WTC11 (cell line): ENCODE measurements around the gene COG2. TPM values are rescaled to one million over a fixed set of nuclear protein-coding genes. Genes with fewer than 3 reads are reported as not detected.

Experiments used
- ATAC-seq: fragments of 200-7000 bp; cut with Tn5 transposase; 2 replicates; pipeline ENCODE4 v1.10.0; 2021; ENCODE audit warnings: mild to moderate bottlenecking, moderate library complexity
- CTCF ChIA-PET: fragments of 300-600 bp; sonication (Branson Sonifier 250); formaldehyde crosslinking; loops from one replicate; lab custom pipeline; 2021; ENCODE audit warnings: antibody characterized with exemption; lab: Charles Lee
- POLR2A ChIA-PET: fragments of 350-600 bp; sonication (Branson Sonifier 250); formaldehyde crosslinking; loops from one replicate; lab custom pipeline; 2021; ENCODE audit warnings: antibody characterized with exemption; lab: Charles Lee
- DNase-seq: peaks from one replicate; pipeline ENCODE4 v3.0.0; 2021; ENCODE audit warnings: low spot score
- H3K27ac Mint-ChIP-seq: 2 replicates; pipeline ENCODE4 v1.8.0; 2021; ENCODE audit warnings: mixed read lengths
- H3K27me3 Mint-ChIP-seq: 2 replicates; pipeline ENCODE4 v1.8.0; 2021; ENCODE audit warnings: low read depth, mild to moderate bottlenecking, moderate library complexity, mixed read lengths
- H3K36me3 Mint-ChIP-seq: 2 replicates; pipeline ENCODE4 v1.8.0; 2021; ENCODE audit warnings: mixed read lengths
- H3K4me1 Mint-ChIP-seq: 2 replicates; pipeline ENCODE4 v1.8.0; 2022; ENCODE audit warnings: mixed read lengths
- H3K4me3 Mint-ChIP-seq: 2 replicates; pipeline ENCODE4 v1.8.0; 2021; ENCODE audit warnings: mild to moderate bottlenecking, moderate library complexity, mixed read lengths
- H3K9me3 Mint-ChIP-seq: 2 replicates; pipeline ENCODE4 v1.8.0; 2021; ENCODE audit warnings: mixed read lengths
- AR ChIP-seq: fragments of 250-450 bp; sonication (Bioruptor Pico); IDR thresholded peaks from 2 replicates; pipeline ENCODE4 v1.9.0; 2021; ENCODE audit warnings: mild to moderate bottlenecking
- CBFB ChIP-seq: sonication (generic); formaldehyde crosslinking; IDR thresholded peaks from 2 replicates; pipeline ENCODE4 v1.8.1; 2022; ENCODE audit warnings: mild to moderate bottlenecking, low read depth, missing genetic modification reagents
- ELF4 ChIP-seq: sonication (generic); formaldehyde crosslinking; IDR thresholded peaks from 2 replicates; pipeline ENCODE4 v1.8.1; 2022; ENCODE audit warnings: low read depth, mild to moderate bottlenecking, moderate library complexity, missing genetic modification reagents
- GABPB1 ChIP-seq: sonication (generic); formaldehyde crosslinking; IDR thresholded peaks from 2 replicates; pipeline ENCODE4 v1.8.1; 2023; ENCODE audit warnings: mild to moderate bottlenecking, missing genetic modification reagents
- OVOL2 ChIP-seq: fragments of 250-450 bp; sonication (Bioruptor Pico); IDR thresholded peaks from 2 replicates; pipeline ENCODE4 v1.9.0; 2021; ENCODE audit warnings: mild to moderate bottlenecking, borderline replicate concordance
- RELA ChIP-seq: sonication (generic); formaldehyde crosslinking; IDR thresholded peaks from 2 replicates; pipeline ENCODE4 v1.8.1; 2022; ENCODE audit warnings: missing genetic modification reagents, mild to moderate bottlenecking, borderline replicate concordance
- TEAD1 ChIP-seq: sonication (generic); formaldehyde crosslinking; IDR thresholded peaks from 2 replicates; pipeline ENCODE4 v1.8.0; 2022; ENCODE audit warnings: mild to moderate bottlenecking, missing genetic modification reagents
- ZNF121 ChIP-seq: sonication (generic); formaldehyde crosslinking; IDR thresholded peaks from 2 replicates; pipeline ENCODE4 v1.8.0; 2023; ENCODE audit warnings: missing genetic modification reagents
- ZNF425 ChIP-seq: fragments of 250-450 bp; sonication (Bioruptor Pico); conservative IDR thresholded peaks from 2 replicates; pipeline ENCODE4 v1.9.0; 2021; ENCODE audit warnings: mild to moderate bottlenecking
- total RNA-seq: library from RNA; stranded (reverse); gene quantifications from 3 replicates; pipeline ENCODE4 v1.2.3, GENCODE V29; 2021
- TF ChIP-seq, protein P1 (sequence below): sonication (generic); formaldehyde crosslinking; IDR thresholded peaks from 2 replicates; pipeline ENCODE4 v1.8.1; 2023; ENCODE audit warnings: mild to moderate bottlenecking, moderate library complexity, missing genetic modification reagents
- TF ChIP-seq, protein P2 (sequence below): sonication (generic); formaldehyde crosslinking; IDR thresholded peaks from 2 replicates; pipeline ENCODE4 v1.8.1; 2022; ENCODE audit warnings: low read depth, missing genetic modification reagents, borderline replicate concordance
- TF ChIP-seq, protein P3 (sequence below): sonication (generic); formaldehyde crosslinking; IDR thresholded peaks from 2 replicates; pipeline ENCODE4 v1.8.1; 2022; ENCODE audit warnings: mild to moderate bottlenecking, missing genetic modification reagents, moderate library complexity, borderline replicate concordance
- TF ChIP-seq, protein P4 (sequence below): fragments of 250-450 bp; sonication (Bioruptor Pico); IDR thresholded peaks from 2 replicates; pipeline ENCODE4 v1.9.0; 2021; ENCODE audit warnings: moderate library complexity, mild to moderate bottlenecking, inconsistent platforms, borderline replicate concordance

The COG2 gene
- total RNA-seq, 1 experiment from 2014 or later = 30.9 TPM

GRCh38 chr1:230701895-230702768, 59.9 kb downstream of the COG2 start:
- H3K27me3 Mint-ChIP-seq = no peaks in the 10 kb centered on the region
- ATAC-seq (no peak; the same call in 1 of the 2 replicates), DNase-seq (no peak)
- H3K4me3 Mint-ChIP-seq = no peak overlapping the region
- no peaks in the 10 kb centered on the region for H3K9me3 Mint-ChIP-seq
- H3K27ac Mint-ChIP-seq = no peak overlapping the region
- ChIA-PET POLR2A (no interaction called here), CTCF (interaction anchor here (1.0 to 2.2 kb wide), 2 partner anchors 60 to 71 kb away, joined by 3 to 9 read pairs; no protein-coding TSS in a partner anchor)
- H3K36me3 Mint-ChIP-seq = no peaks in the 10 kb centered on the region
- peaks cover 10% of the 10 kb centered on the region for H3K4me1 Mint-ChIP-seq
- TF ChIP-seq TEAD1 (CRISPR knock-in tag) = no peak
- TF ChIP-seq, protein P1, sequence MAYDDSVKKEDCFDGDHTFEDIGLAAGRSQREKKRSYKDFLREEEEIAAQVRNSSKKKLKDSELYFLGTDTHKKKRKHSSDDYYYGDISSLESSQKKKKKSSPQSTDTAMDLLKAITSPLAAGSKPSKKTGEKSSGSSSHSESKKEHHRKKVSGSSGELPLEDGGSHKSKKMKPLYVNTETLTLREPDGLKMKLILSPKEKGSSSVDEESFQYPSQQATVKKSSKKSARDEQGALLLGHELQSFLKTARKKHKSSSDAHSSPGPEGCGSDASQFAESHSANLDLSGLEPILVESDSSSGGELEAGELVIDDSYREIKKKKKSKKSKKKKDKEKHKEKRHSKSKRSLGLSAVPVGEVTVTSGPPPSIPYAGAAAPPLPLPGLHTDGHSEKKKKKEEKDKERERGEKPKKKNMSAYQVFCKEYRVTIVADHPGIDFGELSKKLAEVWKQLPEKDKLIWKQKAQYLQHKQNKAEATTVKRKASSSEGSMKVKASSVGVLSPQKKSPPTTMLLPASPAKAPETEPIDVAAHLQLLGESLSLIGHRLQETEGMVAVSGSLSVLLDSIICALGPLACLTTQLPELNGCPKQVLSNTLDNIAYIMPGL = no peak
- TF ChIP-seq, protein P2, sequence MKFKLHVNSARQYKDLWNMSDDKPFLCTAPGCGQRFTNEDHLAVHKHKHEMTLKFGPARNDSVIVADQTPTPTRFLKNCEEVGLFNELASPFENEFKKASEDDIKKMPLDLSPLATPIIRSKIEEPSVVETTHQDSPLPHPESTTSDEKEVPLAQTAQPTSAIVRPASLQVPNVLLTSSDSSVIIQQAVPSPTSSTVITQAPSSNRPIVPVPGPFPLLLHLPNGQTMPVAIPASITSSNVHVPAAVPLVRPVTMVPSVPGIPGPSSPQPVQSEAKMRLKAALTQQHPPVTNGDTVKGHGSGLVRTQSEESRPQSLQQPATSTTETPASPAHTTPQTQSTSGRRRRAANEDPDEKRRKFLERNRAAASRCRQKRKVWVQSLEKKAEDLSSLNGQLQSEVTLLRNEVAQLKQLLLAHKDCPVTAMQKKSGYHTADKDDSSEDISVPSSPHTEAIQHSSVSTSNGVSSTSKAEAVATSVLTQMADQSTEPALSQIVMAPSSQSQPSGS (CRISPR knock-in tag) = no peak
- TF ChIP-seq OVOL2 (CRISPR knock-in tag) = no peak
- no peak for TF ChIP-seq RELA (CRISPR knock-in tag)
- TF ChIP-seq ELF4 (CRISPR knock-in tag) = no peak

GRCh38 chr1:230702934-230703678, 60.8 kb downstream of the COG2 start:
- Mint-ChIP-seq H3K9me3 (no peaks in the 10 kb centered on the region), H3K27ac (no peak overlapping the region), H3K4me1 (peaks cover 10% of the 10 kb centered on the region), H3K4me3 (no peak overlapping the region), H3K36me3 (no peaks in the 10 kb centered on the region), H3K27me3 (no peaks in the 10 kb centered on the region)
- no peak for DNase-seq
- no peak for ATAC-seq
- ChIA-PET POLR2A (no interaction called here), CTCF (interaction anchor here (2.2 kb wide), 1 partner anchor 70 kb away, joined by 9 read pairs; no protein-coding TSS in a partner anchor)
- TF ChIP-seq ZNF425 (CRISPR knock-in tag) (no peak), GABPB1 (peak; percentile 84), CBFB (CRISPR knock-in tag) (no peak)
- TF ChIP-seq, protein P3, sequence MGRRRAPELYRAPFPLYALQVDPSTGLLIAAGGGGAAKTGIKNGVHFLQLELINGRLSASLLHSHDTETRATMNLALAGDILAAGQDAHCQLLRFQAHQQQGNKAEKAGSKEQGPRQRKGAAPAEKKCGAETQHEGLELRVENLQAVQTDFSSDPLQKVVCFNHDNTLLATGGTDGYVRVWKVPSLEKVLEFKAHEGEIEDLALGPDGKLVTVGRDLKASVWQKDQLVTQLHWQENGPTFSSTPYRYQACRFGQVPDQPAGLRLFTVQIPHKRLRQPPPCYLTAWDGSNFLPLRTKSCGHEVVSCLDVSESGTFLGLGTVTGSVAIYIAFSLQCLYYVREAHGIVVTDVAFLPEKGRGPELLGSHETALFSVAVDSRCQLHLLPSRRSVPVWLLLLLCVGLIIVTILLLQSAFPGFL (CRISPR knock-in tag) = peak; percentile 66; the same call in 1 of the 2 replicates

- DNase-seq (no peak), ATAC-seq (no peak)
- H3K27me3 Mint-ChIP-seq = peaks cover 3% of the 10 kb centered on the region; the same call in 1 of the 2 replicates
- H3K36me3 Mint-ChIP-seq = no peaks in the 10 kb centered on the region
- H3K4me1 Mint-ChIP-seq = peaks cover 10% of the 10 kb centered on the region
- no peak overlapping the region for H3K4me3 Mint-ChIP-seq
- CTCF ChIA-PET = interaction anchor here (2.2 kb wide), 1 partner anchor 69 kb away, joined by 9 read pairs; no protein-coding TSS in a partner anchor
- no peaks in the 10 kb centered on the region for H3K9me3 Mint-ChIP-seq
- POLR2A ChIA-PET = no interaction called here
- H3K27ac Mint-ChIP-seq = no peak overlapping the region
- TF ChIP-seq AR (no peak), ZNF121 (CRISPR knock-in tag) (no peak)
- TF ChIP-seq, protein P4, sequence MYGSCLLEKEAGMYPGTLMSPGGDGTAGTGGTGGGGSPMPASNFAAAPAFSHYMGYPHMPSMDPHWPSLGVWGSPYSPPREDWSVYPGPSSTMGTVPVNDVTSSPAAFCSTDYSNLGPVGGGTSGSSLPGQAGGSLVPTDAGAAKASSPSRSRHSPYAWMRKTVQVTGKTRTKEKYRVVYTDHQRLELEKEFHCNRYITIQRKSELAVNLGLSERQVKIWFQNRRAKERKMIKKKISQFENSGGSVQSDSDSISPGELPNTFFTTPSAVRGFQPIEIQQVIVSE (CRISPR knock-in tag) = no peak
Observed at GRCh38 chr1:230703679-230704385, 61.6 kb downstream of the COG2 start.
